Esophagus squamous epithelium (tissue), 5 donors: ENCODE data around the gene GAB2. TPM values are rescaled to one million over a fixed set of nuclear protein-coding genes. Genes with fewer than 3 reads are reported as not detected.

Experiments used
- DNase-seq: peaks from one replicate; lab custom pipeline; 2025; lab: John Stamatoyannopoulos, UW
- H3K27ac ChIP-seq, 4 donors: fragments of 200-600 bp; sonication (generic); one replicate each; pipeline ENCODE4 v1.5.1; 2016 to 2019; ENCODE audit warnings: mild to moderate bottlenecking in 1 of 4
- H3K27me3 ChIP-seq, 4 donors: fragments of 200-600 bp; sonication (generic); 1 replicate in 3 of 4; 2 replicates in 1 of 4; pipeline versions ENCODE4 v1.5.1 to v1.6.0; 2017 to 2021; ENCODE audit warnings: antibody characterized with exemption in 1 of 4
- H3K36me3 ChIP-seq, 3 donors: fragments of 200-600 bp; sonication (generic); one replicate each; pipeline ENCODE4 v1.5.1; 2016 to 2019
- H3K4me1 ChIP-seq, 3 donors: fragments of 200-600 bp; sonication (generic); one replicate each; pipeline ENCODE4 v1.5.1; 2017 to 2019
- H3K4me3 ChIP-seq, 4 donors: fragments of 200-600 bp; sonication (generic); 1 replicate in 3 of 4; 2 replicates in 1 of 4; pipeline ENCODE4 v1.5.1; 2016 to 2019; ENCODE audit warnings: mild to moderate bottlenecking in 2 of 4, moderate library complexity in 1 of 4
- H3K9me3 ChIP-seq, 3 donors: fragments of 200-600 bp; sonication (generic); one replicate each; pipeline ENCODE4 v1.5.1; 2016 to 2019
- POLR2A ChIP-seq, 4 donors: fragments of 450-650 bp; IDR thresholded peaks; one replicate each; pipeline ENCODE4 v1.6.1; 2017; ENCODE audit warnings: antibody characterized with exemption in 4 of 4, mild to moderate bottlenecking in 4 of 4, moderate library complexity in 3 of 4
- WGBS, 2 donors: methylation state at CpG; one replicate each; pipeline ENCODE4 v1.1.5; 2018; 5-methylcytosine and 5-hydroxymethylcytosine counted together
- intact Hi-C: fragments of 100-400 bp; cut with DNase I; formaldehyde crosslinking; loops from one replicate; pipeline ENCODE4 v1.15.0; 2022
- total RNA-seq, 4 donors: library from RNA; depleted of rRNA; stranded (reverse); fragments of >200 nt; gene quantifications; one replicate each; pipeline ENCODE4 v1.1.0, GENCODE V29; 2016
- TF ChIP-seq, protein P1 (sequence below), 6 experiments: fragments of 450-650 bp in 4 of 6; fragments of 200-600 bp in 2 of 6; sonication (generic) in 2 of 6; IDR thresholded peaks; one replicate each; pipeline ENCODE4 v1.5.1; 2016 to 2019; ENCODE audit warnings: antibody characterized with exemption in 6 of 6, mild to moderate bottlenecking in 4 of 6, moderate library complexity in 4 of 6
- donor health status: DM: yes; HTN: yes; CAD: no.

GAB2 gene
- total RNA-seq, 4 donors from 2014 or later = 4.6 to 23.7 (median 11.2) TPM

DNA sequence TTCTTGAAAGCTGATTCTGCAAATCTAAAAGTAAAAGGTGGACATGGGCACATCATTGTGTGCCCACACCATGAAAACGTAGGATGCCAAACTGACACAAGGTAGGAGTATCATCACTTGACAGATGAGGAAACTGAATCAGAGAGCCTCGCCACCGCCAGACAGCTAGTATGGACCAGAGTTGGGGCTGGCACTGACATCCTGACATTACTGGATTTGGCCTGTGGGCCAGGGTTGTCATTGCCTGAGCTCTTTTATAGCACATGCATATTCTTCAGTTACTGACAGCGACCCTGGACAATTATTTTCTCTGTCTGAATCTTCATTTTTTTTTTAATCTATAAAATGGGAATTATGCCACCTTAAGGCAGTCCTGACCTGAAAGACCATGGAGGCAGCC lies 212.4 kb downstream of the GAB2 start:
- Histone ChIP-seq H3K36me3 (peaks cover 3 to 78% (median 7%) of the 10 kb centered on the region in 3 donors), H3K4me3 (no peak overlapping the region), H3K4me1 (peaks cover 0 to 6% (median 0%) of the 10 kb centered on the region in 3 donors), H3K9me3 (no peaks in the 10 kb centered on the region), H3K27me3 (no peaks in the 10 kb centered on the region), H3K27ac (no peak overlapping the region)
- TF ChIP-seq, protein P1, sequence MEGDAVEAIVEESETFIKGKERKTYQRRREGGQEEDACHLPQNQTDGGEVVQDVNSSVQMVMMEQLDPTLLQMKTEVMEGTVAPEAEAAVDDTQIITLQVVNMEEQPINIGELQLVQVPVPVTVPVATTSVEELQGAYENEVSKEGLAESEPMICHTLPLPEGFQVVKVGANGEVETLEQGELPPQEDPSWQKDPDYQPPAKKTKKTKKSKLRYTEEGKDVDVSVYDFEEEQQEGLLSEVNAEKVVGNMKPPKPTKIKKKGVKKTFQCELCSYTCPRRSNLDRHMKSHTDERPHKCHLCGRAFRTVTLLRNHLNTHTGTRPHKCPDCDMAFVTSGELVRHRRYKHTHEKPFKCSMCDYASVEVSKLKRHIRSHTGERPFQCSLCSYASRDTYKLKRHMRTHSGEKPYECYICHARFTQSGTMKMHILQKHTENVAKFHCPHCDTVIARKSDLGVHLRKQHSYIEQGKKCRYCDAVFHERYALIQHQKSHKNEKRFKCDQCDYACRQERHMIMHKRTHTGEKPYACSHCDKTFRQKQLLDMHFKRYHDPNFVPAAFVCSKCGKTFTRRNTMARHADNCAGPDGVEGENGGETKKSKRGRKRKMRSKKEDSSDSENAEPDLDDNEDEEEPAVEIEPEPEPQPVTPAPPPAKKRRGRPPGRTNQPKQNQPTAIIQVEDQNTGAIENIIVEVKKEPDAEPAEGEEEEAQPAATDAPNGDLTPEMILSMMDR (IDR thresholded peaks at IDR 0.05) = no peak
- no peak for TF ChIP-seq POLR2A (IDR thresholded peaks at IDR 0.05)
- intact Hi-C loops = no loop called here
- WGBS, 2 donors = 90% methylated on average over 4 of the region's 4 CpGs
- DNase-seq = no peak

DNA sequence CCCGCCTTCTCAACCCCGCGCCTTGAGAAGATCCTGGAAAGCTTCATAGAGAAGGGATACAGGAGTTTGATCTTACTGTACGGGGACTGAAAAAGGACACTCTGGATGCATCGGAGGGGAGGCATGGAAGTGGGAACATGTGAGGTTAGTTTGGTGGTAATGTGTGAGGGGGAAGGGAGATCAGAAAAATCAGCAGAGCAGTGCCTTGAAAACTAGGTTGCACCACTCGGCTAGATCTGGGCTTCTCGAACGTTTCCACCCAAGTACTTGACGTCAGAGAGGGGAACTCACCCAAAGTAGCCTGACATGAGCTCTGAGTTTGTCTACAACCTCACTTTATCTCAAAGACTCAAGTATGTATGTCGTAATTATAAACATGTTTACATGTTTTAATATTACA lies 214.4 kb downstream of the GAB2 start:
- TF ChIP-seq POLR2A (IDR thresholded peaks at IDR 0.05) = no peak
- TF ChIP-seq, protein P1 (IDR thresholded peaks at IDR 0.05) = no peak
- intact Hi-C loops = no loop called here
- Histone ChIP-seq H3K27me3 (no peaks in the 10 kb centered on the region), H3K36me3 (peaks cover 3 to 78% (median 7%) of the 10 kb centered on the region in 3 donors), H3K4me3 (no peak overlapping the region), H3K27ac (no peak overlapping the region), H3K9me3 (no peaks in the 10 kb centered on the region), H3K4me1 (peaks cover 0 to 6% (median 0%) of the 10 kb centered on the region in 3 donors)
- DNase-seq = no peak
- 73 to 85% methylated on average over 10 of the region's 10 CpGs for WGBS, 2 donors

DNA sequence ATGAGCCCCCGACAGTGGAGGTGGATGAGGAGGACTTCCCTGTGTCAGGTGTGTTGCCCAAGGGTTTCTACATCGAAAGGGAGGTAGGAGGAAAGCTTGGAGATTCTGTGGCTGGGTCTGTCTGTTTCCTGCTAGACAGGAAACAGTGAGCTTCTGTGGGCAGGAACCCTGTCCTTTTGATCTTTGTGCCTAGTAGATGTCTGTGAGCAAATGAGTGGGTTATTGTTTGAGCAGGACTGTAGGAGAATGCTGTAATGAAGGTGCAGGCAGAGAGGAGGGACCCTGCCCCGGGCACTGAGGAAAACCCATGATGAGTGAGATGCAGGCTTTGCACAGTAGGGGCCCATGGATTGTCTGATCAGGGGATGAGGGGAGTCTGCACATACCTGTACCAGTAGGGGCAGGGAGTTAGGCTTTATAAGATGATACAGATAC lies 214.9 kb downstream of the GAB2 start:
- WGBS, 2 donors = 46 to 55% methylated on average over 3 of the region's 3 CpGs
- Histone ChIP-seq H3K36me3 (peaks cover 4 to 80% (median 7%) of the 10 kb centered on the region in 3 donors), H3K27ac (no peak overlapping the region), H3K9me3 (no peaks in the 10 kb centered on the region), H3K4me3 (no peak overlapping the region), H3K27me3 (no peaks in the 10 kb centered on the region), H3K4me1 (peaks cover 0 to 6% (median 0%) of the 10 kb centered on the region in 3 donors)
- DNase-seq = no peak
- intact Hi-C loops = no loop called here
- TF ChIP-seq, protein P1 (IDR thresholded peaks at IDR 0.05) = no peak
- no peak for TF ChIP-seq POLR2A (IDR thresholded peaks at IDR 0.05)

DNA sequence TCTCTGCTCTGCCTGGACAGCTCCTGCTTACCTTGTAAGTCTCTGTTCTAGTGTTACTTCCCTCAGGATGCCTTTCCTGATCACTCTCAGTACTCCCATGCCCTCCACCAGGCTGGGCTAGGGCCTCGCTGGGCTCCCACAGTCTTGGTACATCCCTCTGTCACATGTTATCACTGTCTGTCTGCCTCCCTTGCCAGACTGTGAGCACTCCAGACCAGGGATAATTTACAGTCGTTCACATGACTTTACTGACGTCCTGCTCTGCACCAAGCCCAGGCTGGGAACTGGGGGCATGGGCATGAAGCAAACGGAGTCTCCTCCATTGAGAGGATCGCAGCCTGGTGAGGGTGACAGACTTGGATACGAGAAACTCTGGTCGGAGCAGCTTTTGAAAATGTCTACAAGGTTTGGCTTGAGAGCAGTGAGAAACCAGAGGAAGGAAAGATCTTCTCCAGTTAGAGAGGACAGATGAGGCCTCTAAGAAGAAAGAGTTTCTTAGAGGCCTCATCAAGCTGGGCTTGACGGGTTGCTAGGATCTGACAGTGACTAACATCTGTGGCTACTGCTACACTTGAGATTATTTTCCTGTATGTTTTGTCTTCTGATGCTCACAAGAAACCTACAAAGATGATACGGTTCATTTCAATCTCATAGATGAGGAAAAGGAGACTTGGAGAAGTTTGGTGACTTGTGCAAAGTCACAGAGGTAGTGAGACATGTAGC lies 216.4 kb downstream of the GAB2 start:
- Histone ChIP-seq H3K4me1 (peaks cover 0 to 6% (median 0%) of the 10 kb centered on the region in 3 donors), H3K36me3 (peaks cover 4 to 80% (median 7%) of the 10 kb centered on the region in 3 donors), H3K4me3 (no peak overlapping the region), H3K27me3 (no peaks in the 10 kb centered on the region), H3K9me3 (no peaks in the 10 kb centered on the region), H3K27ac (no peak overlapping the region)
- no peak for TF ChIP-seq POLR2A (IDR thresholded peaks at IDR 0.05)
- TF ChIP-seq, protein P1 (IDR thresholded peaks at IDR 0.05) = no peak
- intact Hi-C loops = no loop called here
- 92 to 93% methylated on average over 8 to 9 of the region's 9 CpGs for WGBS, 2 donors
- DNase-seq = no peak

DNA sequence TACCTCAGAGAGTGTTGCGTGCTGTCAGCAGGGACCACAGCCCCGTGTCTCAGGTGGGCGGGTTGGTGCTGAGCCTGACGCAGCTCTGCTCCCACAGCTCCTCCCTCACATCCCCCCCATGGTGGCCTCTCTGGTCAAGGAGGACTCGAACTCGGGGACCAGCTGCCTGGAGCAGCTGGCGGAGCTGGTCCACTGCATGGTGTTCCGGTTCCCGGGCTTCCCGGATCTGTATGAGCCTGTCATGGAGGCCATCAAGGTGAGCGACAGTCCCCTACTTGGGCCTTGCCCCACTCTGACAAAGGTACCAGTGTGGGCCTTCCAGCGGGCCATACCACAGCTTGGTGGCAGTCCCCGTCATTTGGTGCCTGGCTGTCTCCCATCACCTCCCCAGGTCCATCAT lies 217.1 kb downstream of the GAB2 start:
- Histone ChIP-seq H3K27me3 (no peaks in the 10 kb centered on the region), H3K4me1 (peaks cover 0 to 6% (median 0%) of the 10 kb centered on the region in 3 donors), H3K4me3 (no peak overlapping the region), H3K27ac (no peak overlapping the region), H3K9me3 (no peaks in the 10 kb centered on the region), H3K36me3 (peaks cover 4 to 80% (median 7%) of the 10 kb centered on the region in 3 donors)
- DNase-seq = no peak
- 75% methylated on average over 3 of the region's 13 CpGs; no CpG with 5 or more reads in 1 of the 2 donors for WGBS, 2 donors
- intact Hi-C loops = no loop called here
- no peak for TF ChIP-seq POLR2A (IDR thresholded peaks at IDR 0.05)
- TF ChIP-seq, protein P1 (IDR thresholded peaks at IDR 0.05) = no peak
